HG03064 (cell line): Measurements from ENCODE around the gene RADIL.

Experiments used
- ATAC-seq: cut with Tn5 transposase; IDR thresholded peaks from one replicate; pipeline ENCODE4 v1.9.1; 2021; ENCODE audit warnings: low read depth; ENCODE audit not compliant: unreplicated experiment

Gene RADIL

DNA sequence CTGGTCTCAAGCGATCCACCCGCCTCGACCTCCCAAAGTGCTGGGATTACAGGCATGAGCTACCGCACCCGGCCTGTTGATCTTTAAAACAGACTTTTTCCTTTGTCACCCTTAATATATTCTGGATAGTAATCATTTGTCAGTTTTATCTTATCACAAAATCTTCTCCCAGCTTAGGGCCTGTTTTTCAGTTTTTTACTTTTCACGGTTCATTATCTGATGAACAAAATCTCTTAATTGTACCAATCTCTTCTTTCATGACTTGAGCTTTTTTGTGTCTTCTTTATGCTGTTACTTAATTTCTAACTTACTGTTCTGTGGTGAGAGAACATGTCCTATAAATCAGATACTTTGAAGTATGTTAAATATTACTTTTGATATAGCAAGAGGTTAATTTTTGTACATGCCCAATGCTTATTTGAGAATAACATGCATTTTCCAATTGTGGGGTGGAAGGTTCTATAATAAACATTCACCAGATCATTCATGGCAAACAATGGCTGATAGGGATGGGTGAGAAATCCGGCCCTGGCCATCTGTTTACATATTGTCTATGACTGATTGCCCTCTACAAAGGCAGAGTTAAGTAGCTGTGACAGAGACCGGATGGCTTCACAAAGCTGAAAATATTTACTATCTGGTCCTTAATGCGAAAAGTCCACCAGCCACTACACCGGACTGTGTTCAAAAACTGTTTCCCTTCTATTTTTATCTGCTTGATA lies 27.0 kb downstream of the RADIL start:
- no peak for ATAC-seq

DNA sequence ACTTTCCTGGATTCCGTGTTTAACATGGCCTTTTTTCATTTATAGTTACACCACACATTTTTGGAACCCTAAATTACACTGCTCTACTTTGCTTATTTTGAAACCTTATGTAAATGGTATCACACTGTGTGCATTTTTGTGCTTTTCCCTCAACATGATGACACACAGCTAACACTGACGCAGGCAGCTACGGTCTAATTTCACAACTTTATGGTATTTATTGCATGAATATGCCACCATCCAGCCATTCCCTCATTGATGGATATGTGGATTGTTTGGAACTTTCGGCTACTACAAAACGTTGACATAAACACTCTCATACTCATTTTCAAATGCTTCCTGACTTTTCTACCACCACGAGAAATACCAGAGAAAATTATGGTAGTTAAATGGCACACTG lies 28.6 kb downstream of the RADIL start:
- ATAC-seq: no peak

DNA sequence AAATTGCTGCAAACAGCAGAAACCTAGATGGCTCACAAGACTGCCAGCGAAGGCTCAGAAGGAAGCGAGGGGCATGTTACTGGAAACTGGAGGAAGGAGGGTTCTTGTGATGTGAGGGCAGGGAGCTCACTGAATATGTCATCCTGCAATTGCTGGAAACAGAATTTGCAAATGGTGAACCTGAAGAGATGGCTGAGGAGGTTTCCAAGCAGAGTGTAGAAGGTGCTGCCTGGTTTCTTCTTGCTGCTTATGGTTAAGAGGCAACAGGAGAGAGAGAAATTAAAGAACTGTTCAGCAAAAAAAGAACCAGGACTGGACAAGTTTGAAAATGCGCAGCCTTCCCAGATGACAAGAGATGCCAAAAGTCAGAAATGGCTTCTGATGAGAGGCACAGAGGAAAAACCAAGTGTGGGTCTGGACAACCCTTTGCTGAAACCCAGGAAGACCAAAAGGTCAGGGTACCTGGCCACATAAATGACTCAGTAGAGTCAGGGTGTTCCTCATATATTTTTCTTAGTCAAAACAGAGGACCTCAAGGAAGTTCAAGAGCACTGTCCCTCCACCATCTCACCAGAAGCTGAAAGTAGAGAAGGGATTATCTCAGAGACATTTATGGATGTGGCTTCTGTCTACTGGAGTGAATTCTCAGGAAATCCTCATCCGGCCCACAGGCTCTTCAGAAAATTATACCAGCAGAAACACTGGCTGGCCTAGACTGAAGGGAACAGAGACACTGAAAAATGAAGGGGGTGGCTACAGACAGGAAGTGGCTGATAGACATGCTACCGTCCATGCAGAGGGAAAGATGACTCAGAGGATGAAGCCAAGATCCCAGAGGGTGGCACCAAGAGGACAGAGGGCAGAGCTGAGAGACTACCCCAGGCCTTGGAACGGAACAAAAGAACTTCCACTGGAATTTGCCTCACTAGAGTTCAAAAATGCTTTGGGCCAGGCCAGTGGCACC lies 31.8 kb downstream of the RADIL start:
- no peak for ATAC-seq

DNA sequence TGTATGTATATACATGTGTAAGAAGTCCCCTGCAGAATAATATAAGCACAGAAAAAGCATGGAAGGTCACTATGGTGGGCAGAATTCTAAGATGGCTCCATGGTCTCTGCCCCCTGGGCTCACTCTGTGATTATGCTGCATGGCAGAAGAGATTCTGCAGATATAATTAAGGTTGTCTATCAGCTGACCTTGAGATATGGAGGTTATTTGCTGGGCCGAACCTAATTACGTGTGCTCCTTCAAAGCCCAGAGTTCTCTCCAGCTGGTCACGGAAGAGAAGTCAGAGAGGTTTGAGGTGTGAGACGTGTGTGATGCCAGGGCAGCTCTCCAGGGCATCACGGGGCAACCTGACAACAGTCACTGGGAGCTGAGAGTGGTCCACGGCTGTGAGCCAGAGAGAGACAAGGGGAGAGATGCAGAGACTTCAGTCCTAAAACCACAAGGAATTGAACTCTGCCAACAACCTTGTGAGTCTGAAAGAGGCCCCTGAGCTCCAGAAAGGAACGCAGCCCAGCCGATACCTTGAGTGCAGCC lies 33.2 kb downstream of the RADIL start:
- no peak for ATAC-seq

DNA sequence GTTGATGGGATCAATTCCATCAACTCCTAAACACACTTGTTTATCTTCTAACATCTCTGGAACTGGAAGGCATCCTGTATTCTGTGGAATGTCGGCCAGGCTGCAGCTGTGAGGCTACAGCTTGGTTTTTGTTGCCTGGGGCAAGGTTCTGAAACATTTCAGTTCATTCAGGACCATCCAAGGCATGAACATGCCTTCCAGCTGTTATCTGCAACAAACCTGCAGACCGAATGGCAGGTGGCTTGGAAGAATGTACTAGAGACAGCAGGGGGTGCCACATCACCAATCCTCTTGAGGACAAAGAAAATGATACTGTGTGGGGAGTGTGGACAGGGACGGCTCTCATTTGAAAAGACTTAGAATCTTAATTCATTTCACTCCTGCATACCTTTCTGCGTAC lies 34.1 kb downstream of the RADIL start:
- no peak for ATAC-seq

DNA sequence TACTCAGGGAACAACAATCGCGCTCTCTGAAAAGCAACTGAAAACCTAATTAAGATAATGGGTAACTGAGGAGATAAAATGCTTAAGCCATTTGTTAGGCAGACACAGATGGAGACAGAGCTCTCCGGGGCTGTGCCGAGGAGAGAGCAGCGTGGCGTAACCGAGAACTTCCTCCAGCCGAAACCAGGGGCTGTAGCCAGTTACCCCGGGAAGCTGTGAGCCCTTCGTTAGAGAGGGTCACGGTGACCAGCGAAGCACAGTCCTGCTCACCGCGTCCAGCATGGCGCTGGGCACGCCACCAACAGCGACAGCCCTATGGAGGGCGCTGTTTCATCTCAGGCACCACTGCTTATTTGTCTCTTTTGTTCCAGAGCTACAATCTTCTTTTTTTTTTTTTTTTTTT lies 37.8 kb downstream of the RADIL start:
- ATAC-seq: no peak

DNA sequence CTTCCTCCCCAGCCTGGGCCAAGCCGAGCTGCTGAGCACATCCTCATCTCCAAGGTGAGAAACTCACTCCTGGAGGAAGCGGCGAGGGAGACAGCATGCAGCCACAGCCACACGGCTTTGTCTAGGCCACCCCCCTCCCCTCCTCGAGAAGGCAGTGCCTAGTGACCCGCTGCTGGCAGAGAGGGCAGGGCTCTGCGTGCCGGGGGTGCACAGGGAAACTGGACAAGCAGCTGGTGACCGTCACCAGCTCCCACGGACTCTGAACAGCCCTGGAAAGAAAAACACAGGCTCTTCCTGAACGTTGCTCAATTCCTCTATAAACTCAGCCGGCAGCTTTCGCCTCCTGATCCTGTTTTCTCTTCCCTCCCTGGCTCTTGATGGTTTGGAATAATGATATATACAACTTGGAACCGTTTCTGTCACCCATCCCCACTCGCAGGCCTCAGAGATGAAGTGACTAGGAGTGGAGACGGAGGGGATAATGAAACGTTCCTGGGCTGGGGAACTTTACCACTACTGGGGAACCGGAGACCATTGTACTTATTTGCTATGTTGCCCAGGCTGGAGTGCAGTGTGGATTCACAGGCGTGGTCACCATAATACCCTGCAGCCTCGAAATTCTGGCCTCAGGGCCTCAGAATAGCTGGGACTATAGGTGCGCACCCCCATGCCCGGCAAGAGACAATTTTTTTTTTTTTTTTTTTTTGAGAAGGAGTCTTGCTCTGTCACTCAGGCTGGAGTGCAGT lies 41.0 kb downstream of the RADIL start:
- no peak for ATAC-seq

DNA sequence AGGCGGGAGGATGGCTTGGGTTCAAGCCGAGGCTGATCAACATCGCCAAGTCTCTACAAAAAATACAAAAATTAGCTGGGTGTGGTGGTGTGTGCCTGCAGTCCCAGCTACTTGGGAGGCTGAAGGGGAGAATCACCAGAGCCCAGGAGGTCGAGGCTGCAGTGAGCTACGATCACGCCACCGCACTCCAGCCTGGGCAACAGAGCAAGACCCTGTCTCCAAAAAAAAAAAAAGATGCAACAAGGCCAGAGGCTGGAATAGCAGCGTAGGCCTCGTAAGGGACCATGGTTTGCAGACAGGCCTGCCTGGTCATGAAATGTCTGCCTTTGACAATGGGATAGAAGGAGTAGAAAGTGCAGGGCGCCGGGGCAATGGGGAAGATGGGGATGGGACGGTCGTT lies 41.7 kb downstream of the RADIL start:
- no peak for ATAC-seq

DNA sequence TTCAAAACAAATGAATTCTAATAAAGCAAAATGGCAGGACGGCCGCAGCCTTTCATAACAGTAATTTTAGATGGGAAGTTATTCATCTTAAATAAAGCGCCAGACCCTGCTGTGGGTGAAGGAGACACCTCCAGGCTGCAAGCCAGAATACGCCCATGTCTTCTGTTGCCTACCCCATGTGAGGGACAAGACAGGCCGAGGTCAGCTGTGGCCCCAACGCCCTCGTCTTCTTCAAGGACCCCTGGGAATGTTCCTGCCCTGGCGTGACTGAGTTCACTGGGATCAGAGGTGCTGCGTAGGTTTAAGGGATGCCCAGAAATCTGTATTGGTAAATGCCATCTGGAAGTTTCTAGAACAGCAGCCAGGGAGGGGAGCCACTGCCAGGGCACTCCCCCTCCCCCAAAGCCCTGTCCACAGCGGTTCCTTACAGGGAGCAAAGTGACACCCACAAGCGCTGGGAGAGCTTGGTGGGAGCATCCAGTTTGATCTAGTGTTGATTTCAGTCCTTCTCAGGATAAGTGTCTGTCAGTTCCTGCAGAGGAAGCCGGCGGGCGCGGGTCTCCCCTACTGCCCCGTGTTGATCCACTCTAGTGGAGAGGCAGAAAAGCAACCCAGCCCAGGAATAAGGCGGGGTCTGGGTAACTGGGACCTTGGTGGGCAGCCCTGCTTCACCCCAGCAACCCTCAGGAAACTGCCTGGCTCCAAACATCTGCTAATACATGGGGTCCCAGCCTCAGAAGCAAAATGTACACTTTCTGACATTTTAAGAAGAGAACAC lies 42.3 kb downstream of the RADIL start:
- ATAC-seq: no peak

DNA sequence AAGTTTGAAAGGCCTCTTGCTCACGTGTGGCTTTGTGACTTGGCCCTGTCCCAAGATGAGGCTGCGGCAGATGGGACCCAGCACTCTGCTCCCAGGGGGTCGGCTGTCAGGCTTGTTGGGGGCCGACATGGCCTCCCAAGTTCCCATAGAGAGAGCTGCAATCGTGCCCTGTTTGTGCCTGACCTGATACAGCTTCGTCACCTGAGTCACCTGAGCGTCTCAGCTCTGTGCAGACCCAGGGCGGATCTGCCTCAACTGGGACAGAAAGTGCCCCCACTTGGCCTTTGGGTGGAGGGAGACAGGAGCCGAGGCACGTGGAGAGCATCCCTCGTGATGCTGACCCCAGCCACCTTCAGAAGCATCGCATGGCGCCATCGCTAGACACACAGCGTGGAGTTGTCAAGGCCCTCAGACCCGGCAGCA lies 43.4 kb downstream of the RADIL start:
- no peak for ATAC-seq

DNA sequence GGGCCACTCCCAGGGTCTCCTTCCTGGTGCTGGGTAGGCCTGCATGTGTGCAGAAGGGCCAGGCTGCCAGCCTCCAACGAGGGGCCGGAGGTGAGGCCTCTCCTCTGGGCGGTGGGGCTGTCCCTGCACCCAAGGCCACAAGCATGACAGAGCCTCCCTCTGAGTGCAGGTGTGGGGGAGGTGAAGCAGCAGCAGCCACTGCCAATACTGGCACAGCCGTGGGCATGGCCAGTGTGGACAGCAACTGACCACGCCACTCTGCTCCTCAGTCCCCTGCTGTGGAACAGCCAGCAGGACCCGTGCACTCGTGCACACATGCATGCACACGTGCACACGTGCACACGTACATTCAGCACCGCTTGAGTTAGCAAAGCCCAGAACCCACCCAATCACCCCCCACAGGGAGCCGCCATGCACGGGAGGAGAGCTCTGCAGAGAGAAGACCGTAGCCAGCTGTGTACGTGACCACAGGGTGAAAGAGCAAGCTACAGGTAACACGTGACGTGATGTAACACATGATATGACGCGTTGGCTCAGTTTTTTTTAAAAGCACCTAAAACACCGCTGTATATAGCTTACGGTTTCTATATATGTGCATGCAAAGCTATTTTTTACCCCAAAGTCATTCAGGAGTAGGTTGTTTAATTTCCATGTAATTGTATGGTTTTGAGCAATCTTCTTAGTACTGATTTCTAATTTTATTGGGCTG lies 44.7 kb downstream of the RADIL start:
- no peak for ATAC-seq

DNA sequence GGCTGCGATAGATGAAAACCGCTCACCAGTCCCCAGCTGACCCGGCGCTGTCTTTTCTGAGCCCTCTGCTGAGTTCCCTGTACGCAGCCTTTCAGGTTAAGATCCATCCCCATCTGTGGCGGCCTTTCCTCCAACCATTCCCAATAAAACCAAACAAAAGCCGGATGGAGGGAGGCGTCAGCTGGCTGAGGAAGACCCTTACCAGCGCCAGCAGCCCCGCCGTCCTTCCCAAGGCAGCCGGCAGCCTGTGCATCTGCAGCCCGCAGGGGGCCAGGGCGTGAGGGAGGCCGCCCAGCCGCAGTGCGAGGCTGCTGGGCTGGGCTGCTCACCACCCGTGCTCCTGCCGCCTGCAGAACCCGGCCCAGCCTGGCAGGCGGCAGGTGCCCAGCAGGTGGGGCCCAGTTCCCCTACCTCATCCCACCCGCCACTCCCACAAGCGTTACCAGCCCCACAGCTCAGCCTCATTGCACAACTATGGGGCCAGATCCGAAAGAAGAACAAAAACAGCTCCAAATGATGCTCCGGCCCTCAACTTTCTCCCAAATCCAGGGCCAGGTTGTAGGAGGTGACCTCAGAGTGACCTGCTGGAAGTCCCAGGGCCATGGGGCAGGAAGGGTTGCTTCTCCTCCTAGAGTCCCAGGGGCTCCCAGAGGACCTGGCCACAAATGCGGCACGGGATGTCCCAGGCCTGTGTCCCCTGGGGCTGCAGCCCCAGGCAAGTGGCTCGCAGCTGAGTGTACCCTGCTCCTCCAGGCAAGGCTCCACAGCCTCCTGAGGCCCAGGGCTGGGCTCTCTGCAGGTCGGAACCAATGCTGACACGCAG lies 45.5 kb downstream of the RADIL start:
- ATAC-seq: no peak

DNA sequence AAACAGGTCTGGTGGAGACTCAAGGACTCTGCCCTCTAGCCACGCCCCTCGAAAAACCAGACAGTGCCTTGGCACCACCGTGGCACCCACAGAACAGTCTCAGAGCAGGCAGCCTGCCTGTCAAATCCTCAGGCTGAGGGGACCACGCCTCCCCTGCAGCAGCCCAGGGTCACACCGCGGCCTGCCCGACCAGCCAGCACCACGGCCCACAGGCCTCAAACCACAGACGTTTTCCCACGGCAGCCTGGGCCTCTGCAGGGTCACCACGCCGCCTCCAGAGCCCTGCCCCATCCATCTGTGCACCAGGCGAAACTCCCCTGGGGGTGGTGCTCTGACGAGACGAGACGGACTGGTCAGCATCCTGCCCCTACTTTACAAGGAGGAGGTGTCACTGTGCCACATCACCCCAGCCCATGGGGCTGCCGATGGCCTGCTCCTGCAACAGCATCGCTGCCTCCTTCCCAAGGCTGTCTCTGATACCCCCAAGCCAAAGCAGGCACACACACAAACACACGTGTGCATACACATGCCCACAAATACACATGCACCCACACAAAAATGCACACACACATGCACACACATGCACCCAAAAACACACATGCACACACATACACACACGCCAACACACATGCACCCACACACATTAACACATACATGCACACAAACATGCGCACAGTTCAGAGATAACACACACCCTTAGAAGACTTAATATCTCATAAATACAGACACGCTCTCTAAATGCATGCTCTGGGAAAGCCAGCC lies 46.3 kb downstream of the RADIL start:
- no peak for ATAC-seq

DNA sequence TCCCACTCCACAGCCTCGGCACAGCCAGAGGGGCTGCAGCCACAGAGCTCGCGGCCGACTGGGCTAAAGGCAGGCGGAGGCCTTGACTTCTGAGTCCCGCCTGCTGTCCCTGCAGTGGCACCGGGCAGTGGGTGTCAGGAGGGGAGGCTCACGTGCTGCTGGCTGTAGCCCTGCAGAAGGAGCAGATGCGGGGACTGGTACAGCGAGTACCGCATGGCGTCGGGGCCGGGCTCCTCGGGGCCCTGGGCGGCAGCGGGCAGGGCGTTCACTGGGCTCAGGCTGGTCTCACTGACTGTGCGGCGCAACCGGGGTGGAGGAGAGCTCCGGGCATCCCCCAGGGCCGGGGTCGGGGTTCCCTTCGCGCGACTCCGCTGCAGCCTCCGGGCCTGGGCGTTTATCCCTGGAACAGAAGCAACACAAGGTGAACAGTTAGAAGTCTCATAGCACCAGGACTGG lies 47.3 kb downstream of the RADIL start:
- no peak for ATAC-seq

DNA sequence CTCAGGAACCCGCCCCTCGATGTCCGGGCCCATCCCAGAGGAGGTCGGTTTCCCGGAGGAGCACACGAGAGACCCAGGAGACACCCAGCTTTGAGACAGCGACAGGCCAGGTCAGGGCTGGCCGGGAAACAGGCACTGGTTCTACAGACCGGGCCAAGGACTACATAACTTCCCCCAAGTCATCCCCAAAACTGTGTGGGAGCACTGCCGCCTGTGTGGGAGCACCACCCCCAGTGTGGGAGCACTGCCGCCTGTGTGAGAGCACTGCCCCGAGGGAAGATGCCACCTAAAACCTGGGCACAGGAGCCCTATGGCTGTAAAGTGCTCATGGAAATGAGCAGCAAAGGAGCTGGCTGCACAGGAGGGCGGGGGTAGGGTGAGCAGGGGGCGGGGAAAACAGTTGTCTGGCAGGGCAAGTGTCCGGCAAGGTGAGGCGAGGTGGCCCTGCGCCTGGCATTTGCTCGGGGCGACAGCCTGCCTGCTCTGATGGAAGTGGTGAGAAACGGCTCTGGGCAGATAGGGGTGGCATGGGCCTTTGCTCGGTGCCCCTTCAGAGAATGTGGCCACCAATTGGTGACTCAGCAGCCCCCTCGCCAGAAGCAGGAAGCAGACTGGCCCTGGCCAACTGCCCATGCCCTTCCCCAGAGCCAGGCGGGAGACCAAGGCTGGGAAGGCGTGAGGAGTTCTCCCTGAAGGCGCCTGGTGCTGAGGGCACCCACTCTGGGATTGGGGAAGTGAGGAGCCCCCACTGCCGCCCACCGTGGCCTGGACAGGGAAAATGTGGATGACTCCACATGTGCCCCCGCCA lies 47.9 kb downstream of the RADIL start:
- no peak for ATAC-seq

DNA sequence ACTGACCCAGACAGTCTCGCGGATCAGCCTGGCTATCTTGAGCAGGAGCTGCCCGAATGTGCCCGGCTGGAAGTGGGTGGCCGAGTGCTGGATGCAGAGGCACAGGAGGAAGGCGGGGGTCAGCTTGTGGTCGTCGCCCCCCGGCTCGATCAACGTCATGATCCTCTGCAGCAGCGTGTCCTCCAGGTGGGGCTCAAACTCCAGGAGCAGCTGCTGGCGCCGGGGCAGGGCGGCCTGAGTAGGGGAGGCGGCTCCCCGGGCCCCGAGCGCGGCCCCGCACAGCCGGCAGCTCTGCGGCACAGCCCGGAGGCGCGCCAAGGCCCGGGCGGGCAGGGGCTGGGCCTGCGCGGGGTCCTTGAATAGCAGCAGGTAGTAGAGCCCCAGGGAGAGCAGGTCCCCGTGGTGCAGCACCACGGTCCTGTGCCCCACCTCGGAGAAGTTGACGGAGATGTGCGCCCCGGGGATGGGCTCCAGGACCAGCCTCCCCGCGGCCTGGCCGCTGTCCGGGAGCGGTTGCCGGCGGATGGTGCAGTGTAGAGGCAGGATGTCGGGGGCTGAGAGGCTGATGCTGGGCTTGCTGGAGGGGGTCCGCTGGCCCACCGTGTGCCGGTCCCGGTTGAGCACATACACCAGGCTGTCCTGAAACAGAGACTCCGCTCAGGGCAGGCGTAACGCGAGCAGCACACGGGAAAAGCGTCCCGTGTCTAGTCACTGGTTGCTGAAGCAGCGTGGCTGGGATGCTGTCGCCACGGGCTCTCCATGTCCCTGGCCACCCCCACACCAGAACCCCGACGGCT lies 48.7 kb downstream of the RADIL start:
- no peak for ATAC-seq
